HL-60 (cell line): ENCODE measurements around the gene ZNF441.

Experiments used
- DNase-seq, 2 experiments: peaks; one replicate each; pipeline ENCODE4 v3.0.0-alpha.2; 2010 to 2020; ENCODE audit warnings: low read depth in 1 of 2, low spot score in 1 of 2
- H3K27ac ChIP-seq: fragments of 250-450 bp; sonication (Bioruptor Pico); replicated peaks from 2 replicates; pipeline ENCODE4 v1.5.1; 2020; ENCODE audit warnings: mild to moderate bottlenecking, moderate library complexity
- H3K27me3 ChIP-seq: fragments of 250-450 bp; sonication (Bioruptor Pico); 2 replicates; pipeline ENCODE4 v1.5.1; 2021; ENCODE audit warnings: mild to moderate bottlenecking, moderate library complexity; ENCODE audit not compliant: insufficient read depth, poor library complexity, severe bottlenecking
- H3K4me3 ChIP-seq: replicated peaks from 2 replicates; pipeline ENCODE4 v1.5.1; 2011; ENCODE audit warnings: mild to moderate bottlenecking, control low read depth, low read length; ENCODE audit not compliant: insufficient read depth
- CTCF ChIP-seq: IDR thresholded peaks from one replicate; pipeline ENCODE4 v1.5.1; 2011; ENCODE audit warnings: low read length, control low read depth, inconsistent platforms; ENCODE audit not compliant: insufficient read depth
- GABPA ChIP-seq: IDR thresholded peaks from 2 replicates; pipeline ENCODE4 v1.6.1; 2012; ENCODE audit warnings: low read depth
- POLR2AphosphoS5 ChIP-seq: IDR thresholded peaks from 2 replicates; pipeline ENCODE4 v1.6.1; 2012; ENCODE audit warnings: low read depth
- REST ChIP-seq: IDR thresholded peaks from 2 replicates; pipeline ENCODE4 v1.6.1; 2012; ENCODE audit warnings: low read depth; ENCODE audit not compliant: insufficient replicate concordance
- SPI1 ChIP-seq: IDR thresholded peaks from 2 replicates; pipeline ENCODE4 v1.6.1; 2012; ENCODE audit warnings: low read depth, mild to moderate bottlenecking, borderline replicate concordance

Gene ZNF441

GRCh38 chr19:11735375-11735774, 31.4 kb upstream of the ZNF441 start:
- Histone ChIP-seq H3K27ac (no peak overlapping the region), H3K4me3 (no peak overlapping the region), H3K27me3 (no peaks in the 10 kb centered on the region)
- TF ChIP-seq REST, result no peak
- TF ChIP-seq POLR2AphosphoS5, result no peak
- TF ChIP-seq CTCF, result no peak
- no peak for TF ChIP-seq SPI1
- TF ChIP-seq GABPA, result no peak
- no peak for DNase-seq

GRCh38 chr19:11736696-11737095, 30.1 kb upstream of the ZNF441 start:
- TF ChIP-seq SPI1 (no peak), GABPA (no peak), CTCF (no peak), POLR2AphosphoS5 (no peak)
- peak in 1 of 2 experiments; percentile 53 for DNase-seq
- no peak overlapping the region for H3K27ac ChIP-seq
- H3K27me3 ChIP-seq, result no peaks in the 10 kb centered on the region
- no peak overlapping the region for H3K4me3 ChIP-seq

- H3K4me3 ChIP-seq, result peak overlapping the region; percentile 54
- H3K27me3 ChIP-seq, result no peaks in the 10 kb centered on the region
- TF ChIP-seq POLR2AphosphoS5 (no peak), GABPA (no peak), CTCF (no peak), REST (no peak), SPI1 (no peak)
- H3K27ac ChIP-seq, result peak overlapping the region; percentile 82
- DNase-seq, result peak in 1 of 2 experiments; percentile 69
These were observed 28.6 kb upstream of the ZNF441 start for GRCh38 chr19:11737964-11738745.
